ENCODE data around the gene GGT6.

Gene GGT6

DNA sequence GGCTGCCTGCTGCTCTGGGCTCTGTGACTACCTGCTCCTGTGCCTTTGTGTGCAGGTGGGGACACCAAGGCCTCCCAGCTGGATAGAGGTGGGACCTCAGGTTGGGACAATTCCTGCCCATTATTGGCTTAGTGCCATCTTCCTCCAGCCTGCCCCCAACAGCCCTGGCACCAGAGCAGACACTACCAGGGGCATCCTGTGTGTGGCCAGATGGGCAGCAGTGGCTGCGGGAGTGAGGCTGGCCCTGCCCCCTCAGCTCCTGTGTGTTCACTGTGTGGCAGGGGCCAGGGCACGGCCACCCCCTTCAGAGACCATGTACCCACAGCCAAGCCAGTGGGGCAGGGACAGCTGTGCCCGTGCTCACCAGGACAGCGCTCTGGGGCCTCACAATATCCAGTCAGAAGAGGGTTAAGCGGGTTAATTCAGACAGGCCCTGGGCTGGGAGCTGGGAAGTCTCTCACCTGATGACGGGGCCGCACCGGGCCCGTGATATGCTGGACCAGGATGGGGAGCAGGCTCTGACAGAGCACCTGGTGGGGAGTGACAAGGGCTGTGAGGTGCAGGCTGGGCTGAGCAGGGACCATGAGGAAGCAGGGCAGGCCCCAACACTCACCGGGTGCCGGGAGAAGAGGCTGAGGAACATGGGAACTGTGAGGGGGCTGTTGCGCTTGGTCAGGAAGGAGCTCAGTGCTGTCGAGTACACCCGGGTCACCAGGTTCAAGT is 18.2 kb downstream of the GGT6 start:
- Histone ChIP-seq H3K36me3 (ENCODE audit: insufficient read depth, low read length) (peaks cover 93% of the 10 kb centered on the region), H3K27me3 (ENCODE audit: insufficient read depth, low read length) (no peaks in the 10 kb centered on the region), H3K9ac (ENCODE audit: low read depth, low read length) (no peak overlapping the region), H3K4me1 (ENCODE audit: insufficient read depth, low read length) (no peaks in the 10 kb centered on the region), H3K4me3 (ENCODE audit: low read length) (no peak overlapping the region), H3K27ac (ENCODE audit: low read depth, low read length) (no peak overlapping the region), H3K9me3 (ENCODE audit: insufficient read depth, low read depth, low read length) (no peaks in the 10 kb centered on the region)
- 95% methylated on average over 14 of the region's 14 CpGs for WGBS

DNA sequence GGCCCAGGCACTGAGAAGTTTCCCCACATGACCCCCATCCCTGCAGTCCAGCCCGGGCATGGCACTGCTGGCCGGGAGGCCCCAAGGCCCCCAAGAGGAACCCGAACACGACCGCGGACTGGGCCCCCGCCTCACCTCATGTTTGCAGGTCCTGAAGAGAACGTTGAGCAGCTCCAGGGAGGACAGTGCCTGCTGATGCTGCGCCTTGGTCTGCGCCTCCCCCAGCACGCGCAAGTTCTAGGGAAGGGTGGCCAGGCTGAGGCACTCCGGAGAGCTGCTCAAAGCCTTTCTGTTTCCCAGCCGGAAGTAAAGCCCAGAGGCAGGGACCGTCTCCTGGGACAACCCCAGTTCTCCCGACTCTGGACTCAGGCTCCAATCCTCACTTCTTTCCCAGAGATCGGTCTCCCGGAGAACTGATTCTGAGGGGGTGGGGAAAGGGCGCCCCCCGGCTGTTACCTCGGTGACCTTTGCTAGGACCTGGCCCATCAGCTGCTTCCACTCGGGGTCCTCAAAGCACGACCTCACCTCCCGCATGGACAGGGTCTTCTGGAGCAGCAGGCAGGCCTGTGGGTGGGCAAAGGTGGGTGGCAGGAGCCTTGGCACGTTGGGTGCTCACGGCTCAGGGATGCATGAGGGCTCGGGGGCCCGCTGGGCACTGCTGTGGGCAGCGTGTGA is 18.9 kb downstream of the GGT6 start:
- no peak overlapping the region for H3K4me3 ChIP-seq (ENCODE audit: low read length)
- H3K9me3 ChIP-seq (ENCODE audit: insufficient read depth, low read depth, low read length): no peaks in the 10 kb centered on the region
- no peaks in the 10 kb centered on the region for H3K27me3 ChIP-seq (ENCODE audit: insufficient read depth, low read length)
- no peak overlapping the region for H3K9ac ChIP-seq (ENCODE audit: low read depth, low read length)
- H3K27ac ChIP-seq (ENCODE audit: low read depth, low read length): no peak overlapping the region
- no peaks in the 10 kb centered on the region for H3K4me1 ChIP-seq (ENCODE audit: insufficient read depth, low read length)
- peaks cover 86% of the 10 kb centered on the region for H3K36me3 ChIP-seq (ENCODE audit: insufficient read depth, low read length)
- 93% methylated on average over 29 of the region's 29 CpGs for WGBS

DNA sequence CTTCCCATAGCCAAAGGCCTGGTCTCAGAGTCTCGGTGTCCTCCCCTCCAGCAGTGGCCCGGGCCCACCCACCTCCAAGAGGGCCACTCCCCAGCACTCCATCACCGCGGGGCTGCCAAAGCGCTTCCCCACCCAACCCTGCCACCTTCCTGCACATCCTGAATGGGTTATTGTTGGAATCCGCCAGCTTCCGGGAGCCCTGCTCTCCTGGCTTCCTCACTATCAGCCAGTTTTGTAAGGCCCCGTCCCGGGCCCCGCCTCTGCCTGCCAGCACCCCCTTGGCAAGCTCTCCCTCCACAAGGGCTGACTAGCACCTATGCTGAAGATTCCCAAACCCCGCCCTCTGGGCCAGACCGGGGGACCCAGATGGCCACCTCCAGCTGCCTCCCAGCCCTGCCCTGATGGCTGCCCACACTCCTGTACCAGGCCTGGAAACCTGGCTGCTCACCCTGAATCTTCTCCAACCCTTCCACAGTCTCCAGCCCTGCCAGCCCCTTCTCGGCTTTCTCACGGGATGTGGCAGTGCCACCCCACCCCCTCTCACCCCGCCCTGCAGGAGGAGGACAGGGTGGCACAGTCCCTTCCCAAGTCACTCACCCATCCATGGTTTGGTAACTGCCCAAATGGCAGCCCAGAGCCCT is 19.6 kb downstream of the GGT6 start:
- no peaks in the 10 kb centered on the region for H3K27me3 ChIP-seq (ENCODE audit: insufficient read depth, low read length)
- H3K4me1 ChIP-seq (ENCODE audit: insufficient read depth, low read length): no peaks in the 10 kb centered on the region
- no peak overlapping the region for H3K4me3 ChIP-seq (ENCODE audit: low read length)
- H3K36me3 ChIP-seq (ENCODE audit: insufficient read depth, low read length): peaks cover 81% of the 10 kb centered on the region
- H3K9ac ChIP-seq (ENCODE audit: low read depth, low read length): no peak overlapping the region
- 95% methylated on average over 15 of the region's 15 CpGs for WGBS
- H3K27ac ChIP-seq (ENCODE audit: low read depth, low read length): no peak overlapping the region
- no peaks in the 10 kb centered on the region for H3K9me3 ChIP-seq (ENCODE audit: insufficient read depth, low read depth, low read length)

- Histone ChIP-seq H3K4me1 (ENCODE audit: insufficient read depth, low read length) (no peaks in the 10 kb centered on the region), H3K27me3 (ENCODE audit: insufficient read depth, low read length) (no peaks in the 10 kb centered on the region), H3K27ac (ENCODE audit: low read depth, low read length) (no peak overlapping the region), H3K36me3 (ENCODE audit: insufficient read depth, low read length) (peaks cover 75% of the 10 kb centered on the region), H3K4me3 (ENCODE audit: low read length) (no peak overlapping the region), H3K9ac (ENCODE audit: low read depth, low read length) (no peak overlapping the region), H3K9me3 (ENCODE audit: insufficient read depth, low read depth, low read length) (no peaks in the 10 kb centered on the region)
- 90% methylated on average over 14 of the region's 14 CpGs for WGBS
Measured at GRCh38 chr17:4540224-4540651, 20.1 kb downstream of the GGT6 start.

DNA sequence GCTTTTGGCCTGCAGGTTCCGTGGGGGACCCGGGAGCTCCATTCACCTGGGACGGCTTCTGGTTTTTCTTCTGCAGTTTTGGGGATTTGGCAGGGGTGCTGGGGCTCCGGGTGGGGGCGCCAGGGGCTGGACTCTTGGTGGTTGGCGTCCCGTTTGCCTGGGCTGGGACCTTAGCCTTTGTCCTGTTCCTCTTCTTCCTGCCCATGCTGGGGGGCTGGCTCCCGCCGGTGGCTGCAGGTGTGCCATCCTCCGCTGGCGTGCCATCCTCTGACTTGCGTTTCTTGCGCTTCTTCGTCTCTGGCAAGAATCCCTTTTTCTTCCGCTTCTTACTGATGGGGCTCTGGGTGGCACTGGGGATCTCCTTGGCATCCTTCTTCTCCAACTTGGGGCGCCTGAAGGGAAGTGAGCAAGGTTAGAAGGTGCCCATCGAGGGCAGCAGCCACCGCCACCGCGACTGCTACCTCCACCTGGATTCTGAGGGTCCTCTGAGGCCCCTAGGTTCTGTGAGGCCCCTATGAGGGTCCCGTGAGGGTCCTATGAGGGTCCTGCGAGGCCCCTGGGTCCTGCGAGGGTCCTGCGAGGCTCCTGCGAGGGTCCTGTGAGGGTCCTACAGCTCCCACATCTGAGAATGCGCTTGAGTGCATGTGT is 20.7 kb downstream of the GGT6 start:
- peaks cover 72% of the 10 kb centered on the region for H3K36me3 ChIP-seq (ENCODE audit: insufficient read depth, low read length)
- no peak overlapping the region for H3K27ac ChIP-seq (ENCODE audit: low read depth, low read length)
- WGBS: 95% methylated on average over 26 of the region's 26 CpGs
- no peaks in the 10 kb centered on the region for H3K27me3 ChIP-seq (ENCODE audit: insufficient read depth, low read length)
- no peak overlapping the region for H3K4me3 ChIP-seq (ENCODE audit: low read length)
- no peak overlapping the region for H3K9ac ChIP-seq (ENCODE audit: low read depth, low read length)
- no peaks in the 10 kb centered on the region for H3K4me1 ChIP-seq (ENCODE audit: insufficient read depth, low read length)
- H3K9me3 ChIP-seq (ENCODE audit: insufficient read depth, low read depth, low read length): no peaks in the 10 kb centered on the region

GRCh38 chr17:4539025-4539424 is 21.4 kb downstream of the GGT6 start:
- Histone ChIP-seq H3K9ac (ENCODE audit: low read depth, low read length) (no peak overlapping the region), H3K4me3 (ENCODE audit: low read length) (no peak overlapping the region), H3K27me3 (ENCODE audit: insufficient read depth, low read length) (no peaks in the 10 kb centered on the region), H3K9me3 (ENCODE audit: insufficient read depth, low read depth, low read length) (no peaks in the 10 kb centered on the region), H3K36me3 (ENCODE audit: insufficient read depth, low read length) (peaks cover 68% of the 10 kb centered on the region), H3K4me1 (ENCODE audit: insufficient read depth, low read length) (no peaks in the 10 kb centered on the region), H3K27ac (ENCODE audit: low read depth, low read length) (no peak overlapping the region)
- WGBS: 93% methylated on average over 8 of the region's 8 CpGs

- Histone ChIP-seq H3K4me1 (ENCODE audit: insufficient read depth, low read length) (no peaks in the 10 kb centered on the region), H3K4me3 (ENCODE audit: low read length) (no peak overlapping the region), H3K36me3 (ENCODE audit: insufficient read depth, low read length) (peaks cover 62% of the 10 kb centered on the region), H3K9me3 (ENCODE audit: insufficient read depth, low read depth, low read length) (no peaks in the 10 kb centered on the region), H3K9ac (ENCODE audit: low read depth, low read length) (no peak overlapping the region), H3K27ac (ENCODE audit: low read depth, low read length) (no peak overlapping the region), H3K27me3 (ENCODE audit: insufficient read depth, low read length) (0 out of 2 replicates have a peak, but pooled peaks cover under 1% of the 10 kb centered on the region)
- WGBS: 93% methylated on average over 13 of the region's 13 CpGs
Measured at GRCh38 chr17:4538236-4539002, 22.0 kb downstream of the GGT6 start.

DNA sequence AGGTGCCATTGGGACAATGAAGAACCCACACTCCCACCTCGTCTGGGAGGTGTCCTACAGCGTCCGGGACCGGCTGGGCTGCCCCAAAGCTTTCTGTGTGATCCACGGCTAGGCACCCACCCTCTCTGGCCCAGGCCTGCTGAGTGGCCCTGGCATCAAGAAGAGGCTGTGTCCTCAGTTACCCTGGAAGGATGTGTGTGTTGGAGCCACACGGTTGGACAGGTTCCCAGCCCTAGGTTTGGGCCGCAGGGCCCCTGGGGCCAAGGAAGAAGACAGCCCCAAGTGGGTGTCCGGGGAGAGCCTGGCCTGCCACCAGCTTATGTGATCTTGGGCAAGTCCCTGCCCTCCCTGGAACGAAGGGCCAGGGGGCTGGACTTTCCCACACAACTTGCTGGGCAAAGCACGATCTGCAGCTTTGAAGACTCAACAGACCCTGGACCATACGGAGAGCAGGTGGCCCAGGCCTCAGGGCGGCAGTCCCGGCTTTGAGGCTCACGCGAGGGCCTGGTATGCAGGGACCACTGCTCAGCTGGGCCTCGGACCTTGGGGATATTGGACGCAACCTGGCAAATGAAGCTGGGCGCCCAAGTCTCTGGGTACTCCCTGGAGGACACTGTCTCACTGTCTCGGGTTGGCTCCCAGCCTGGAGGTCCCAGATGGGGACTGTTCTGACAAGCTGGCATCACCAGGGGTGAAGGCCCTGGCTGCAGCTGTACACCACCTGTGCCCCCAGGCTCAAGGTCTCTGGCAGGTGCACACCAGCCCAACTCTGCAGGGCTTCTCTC is 22.7 kb downstream of the GGT6 start:
- H3K36me3 ChIP-seq (ENCODE audit: insufficient read depth, low read length): peaks cover 54% of the 10 kb centered on the region
- no peak overlapping the region for H3K9ac ChIP-seq (ENCODE audit: low read depth, low read length)
- no peak overlapping the region for H3K4me3 ChIP-seq (ENCODE audit: low read length)
- no peaks in the 10 kb centered on the region for H3K4me1 ChIP-seq (ENCODE audit: insufficient read depth, low read length)
- no peak overlapping the region for H3K27ac ChIP-seq (ENCODE audit: low read depth, low read length)
- peaks cover 9% of the 10 kb centered on the region; the same call in 1 of the 2 replicates for H3K27me3 ChIP-seq (ENCODE audit: insufficient read depth, low read length)
- no peaks in the 10 kb centered on the region for H3K9me3 ChIP-seq (ENCODE audit: insufficient read depth, low read depth, low read length)
- 93% methylated on average over 19 of the region's 19 CpGs for WGBS

DNA sequence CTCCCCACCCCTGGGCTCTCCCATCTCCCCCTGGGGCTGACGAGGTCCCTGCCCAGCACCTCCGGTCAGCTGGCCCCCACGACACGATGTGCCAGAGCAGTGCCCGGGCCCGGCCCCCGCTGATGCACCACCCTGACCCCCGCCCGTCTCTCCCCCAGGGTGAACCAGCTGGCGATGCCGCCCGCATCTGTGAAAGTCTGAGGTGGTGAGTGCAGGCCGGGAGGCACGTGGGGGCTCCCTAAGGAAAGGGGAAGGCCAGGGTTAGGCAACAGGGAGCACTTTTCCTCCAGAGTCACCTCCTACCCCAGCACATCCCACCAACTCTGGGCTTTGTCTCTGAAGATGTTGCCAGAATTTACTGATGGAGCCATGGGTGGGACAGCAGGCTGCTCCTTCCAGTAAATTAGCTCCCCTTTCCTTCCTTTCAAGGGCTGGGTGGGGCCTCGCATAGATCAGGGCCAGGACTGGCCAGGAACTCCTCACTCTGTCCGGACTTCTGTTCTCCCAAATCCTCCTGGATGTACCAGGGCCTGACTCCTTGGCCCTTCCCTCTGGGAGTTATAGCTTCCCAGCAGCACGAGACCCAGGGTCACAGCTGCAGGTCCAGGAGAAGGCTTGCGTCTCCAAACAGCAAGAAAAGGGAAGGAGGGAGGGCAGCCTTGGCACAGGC is 23.5 kb downstream of the GGT6 start:
- no peaks in the 10 kb centered on the region for H3K4me1 ChIP-seq (ENCODE audit: insufficient read depth, low read length)

More for the DNA sequence above, 23.5 kb downstream of the GGT6 start:
- Histone ChIP-seq H3K36me3 (ENCODE audit: insufficient read depth, low read length) (peaks cover 47% of the 10 kb centered on the region), H3K9me3 (ENCODE audit: insufficient read depth, low read depth, low read length) (no peaks in the 10 kb centered on the region), H3K27ac (ENCODE audit: low read depth, low read length) (no peak overlapping the region), H3K27me3 (ENCODE audit: insufficient read depth, low read length) (peaks cover 15% of the 10 kb centered on the region), H3K4me3 (ENCODE audit: low read length) (0 out of 2 replicates have a peak overlapping the region, but pooled peaks have one; percentile 9), H3K9ac (ENCODE audit: low read depth, low read length) (no peak overlapping the region)
- 78% methylated on average over 16 of the region's 18 CpGs for WGBS
